HG03103 (cell line): ENCODE results near the gene KCNA4.
A peak's percentile ranks its signal among the peaks of the same experiment; 100 is the strongest.
"Not testable (repeated sequence)": the region's sequence is repeated elsewhere in the genome, so short reads cannot be mapped to it uniquely, and the experiment has no call there.

Experiments used
- ATAC-seq: cut with Tn5 transposase; IDR thresholded peaks from one replicate; pipeline ENCODE4 v1.9.1; 2021; ENCODE audit warnings: low read depth; ENCODE audit not compliant: unreplicated experiment

Gene KCNA4

GRCh38 chr11:30000986-30001750 lies 15.7 kb downstream of the KCNA4 start:
- ATAC-seq, result no peak

GRCh38 chr11:29996016-29996415 lies 20.8 kb downstream of the KCNA4 start:
- ATAC-seq, result no peak

- no peak for ATAC-seq
These were observed 27.5 kb downstream of the KCNA4 start for GRCh38 chr11:29989174-29989970.

GRCh38 chr11:29985248-29985647 lies 31.6 kb downstream of the KCNA4 start:
- no peak for ATAC-seq

- ATAC-seq, result no peak
These were observed 32.3 kb downstream of the KCNA4 start for GRCh38 chr11:29984544-29984943.

GRCh38 chr11:29978549-29978948 lies 38.3 kb downstream of the KCNA4 start:
- ATAC-seq, result no peak

- not testable (repeated sequence) for ATAC-seq
These were observed 41.2 kb downstream of the KCNA4 start for GRCh38 chr11:29975580-29975979.

- no peak for ATAC-seq
These were observed 53.0 kb downstream of the KCNA4 start for GRCh38 chr11:29963796-29964195.

GRCh38 chr11:29963036-29963435 lies 53.8 kb downstream of the KCNA4 start:
- no peak for ATAC-seq

GRCh38 chr11:29962243-29962642 lies 54.6 kb downstream of the KCNA4 start:
- ATAC-seq, result peak; percentile 59
